ENCODE measurements around the gene PAQR7. TPM values are rescaled to one million over a fixed set of nuclear protein-coding genes. Genes with fewer than 3 reads are reported as not detected.

PAQR7 gene
- total RNA-seq, 2 donors from 2014 or later, result 0.85 to 2.9 TPM

Small RNAs within 50 kb of the gene (microRNA-seq; reads per million reads assigned to microRNA genes)
- 0 to 0.71 reads per million in 2 donors for gene MIR3917 (ENCODE audit: borderline number of aligned reads in 2 of 2, borderline replicate concordance in 1 of 2)

Other genes with a start within 250 kb of the PAQR7 start
- 10 to 100 TPM; 31.7 to 34.2 TPM for gene SELENON, start 75.5 kb downstream of the PAQR7 start, total RNA-seq
- 100 to 1,000 TPM; 154 to 303 TPM for gene MTFR1L, start 55.8 kb downstream of the PAQR7 start, total RNA-seq
- not detected for gene AUNIP, start 16.3 kb downstream of the PAQR7 start, total RNA-seq
- gene STMN1, start 30.7 kb upstream of the PAQR7 start, total RNA-seq, result 10 to 100 TPM; 13.4 to 21.0 TPM
- 1 to 10 TPM; 4.3 to 5.5 TPM for gene PAFAH2, start 122.4 kb upstream of the PAQR7 start, total RNA-seq
- 1 to 10 TPM in 1 of 2 donors, under 1 TPM in 1; 0.79 to 1.4 TPM for gene EXTL1, start 146.1 kb upstream of the PAQR7 start, total RNA-seq
- under 1 TPM; 0.22 to 0.63 TPM for gene SLC30A2, start 170.4 kb upstream of the PAQR7 start, total RNA-seq
- gene TRIM63, start 191.9 kb upstream of the PAQR7 start, total RNA-seq, result 100 to 1,000 TPM; 118 to 151 TPM
- 1 to 10 TPM; 3.0 to 3.4 TPM for gene PDIK1L, start 236.1 kb upstream of the PAQR7 start, total RNA-seq

All from right atrium auricular region (tissue), 2 donors.